Stimulated activated CD8-positive, alpha-beta memory T cell treated with anti-CD3 and anti-CD28 coated beads, Interleukin-4, amount 100 ng/mL, for 1 hour (primary cell): ENCODE measurements around the gene NOL7.

Source experiments
- DNase-seq, 2 donors: peaks; one replicate each; pipeline ENCODE4 v3.0.0-alpha.2; 2020; ENCODE audit warnings: low read depth in 2 of 2, low spot score in 1 of 2

The NOL7 gene

DNA sequence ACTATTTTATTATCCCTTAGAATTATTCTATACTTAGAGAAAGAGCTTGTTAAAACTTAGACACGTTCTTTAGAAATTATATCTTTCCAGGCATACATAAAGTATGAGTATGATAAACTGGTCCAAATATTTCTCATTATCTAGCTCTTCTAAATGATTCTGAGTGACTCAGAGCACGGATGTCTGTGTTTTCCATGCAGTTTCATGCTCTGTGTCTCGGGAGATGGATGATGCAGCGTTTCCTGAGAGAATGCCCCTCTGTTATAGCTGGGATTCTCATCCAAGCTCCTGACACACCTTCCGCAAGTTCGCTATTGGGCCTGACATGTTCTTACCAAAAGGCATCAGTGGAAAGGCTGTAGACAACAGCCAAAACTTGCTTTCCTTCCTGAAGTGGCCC, 21.4 kb upstream of the NOL7 start:
- DNase-seq: no peak

GRCh38 chr6:13597073-13597472, 18.1 kb upstream of the NOL7 start:
- DNase-seq: no peak

- no peak for DNase-seq
These were observed 15.1 kb upstream of the NOL7 start for GRCh38 chr6:13600036-13600435.

GRCh38 chr6:13604135-13604534, 11.0 kb upstream of the NOL7 start:
- DNase-seq: no peak

DNA sequence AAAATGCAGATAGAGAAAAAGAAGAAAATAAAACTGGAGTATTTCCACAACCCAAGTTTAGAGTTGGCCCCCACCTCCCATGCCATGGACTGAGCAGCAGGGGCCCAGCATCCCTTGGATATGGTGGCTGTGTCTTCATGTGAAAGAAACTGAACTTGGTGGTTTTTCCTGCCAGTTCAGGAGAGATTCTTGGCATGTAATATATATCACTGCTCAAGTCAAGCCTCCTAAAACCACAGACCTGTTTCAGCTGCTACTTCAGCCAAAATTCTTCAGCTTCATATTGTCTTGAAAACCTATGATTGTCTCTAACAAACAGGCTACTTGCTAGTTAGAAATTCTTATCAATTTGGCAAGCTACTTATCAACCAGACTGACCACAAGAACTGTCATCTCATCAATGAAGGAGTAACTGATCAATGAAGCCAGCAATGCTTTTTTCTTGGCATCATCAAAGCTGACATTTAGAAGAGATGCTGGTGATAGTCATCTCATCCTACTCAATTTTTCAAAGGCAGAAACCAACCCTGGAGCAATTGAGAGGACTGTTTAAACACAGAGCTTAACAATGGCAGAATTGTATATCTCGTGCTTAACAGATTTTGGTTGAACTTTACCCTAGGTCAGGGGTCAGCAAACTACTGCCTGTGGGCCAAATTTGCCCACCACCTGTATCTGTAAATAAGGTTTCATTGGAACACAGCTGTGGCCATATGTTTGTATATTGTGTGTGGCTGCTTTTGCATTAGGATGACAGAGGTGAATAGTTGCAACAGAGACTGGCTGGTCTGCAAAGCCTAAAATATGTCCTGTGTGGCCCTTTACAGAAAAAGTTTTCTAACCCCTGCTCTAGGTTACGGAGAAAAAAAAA, 10.4 kb upstream of the NOL7 start:
- DNase-seq: no peak

GRCh38 chr6:13605634-13606033, 9.5 kb upstream of the NOL7 start:
- no peak for DNase-seq

DNA sequence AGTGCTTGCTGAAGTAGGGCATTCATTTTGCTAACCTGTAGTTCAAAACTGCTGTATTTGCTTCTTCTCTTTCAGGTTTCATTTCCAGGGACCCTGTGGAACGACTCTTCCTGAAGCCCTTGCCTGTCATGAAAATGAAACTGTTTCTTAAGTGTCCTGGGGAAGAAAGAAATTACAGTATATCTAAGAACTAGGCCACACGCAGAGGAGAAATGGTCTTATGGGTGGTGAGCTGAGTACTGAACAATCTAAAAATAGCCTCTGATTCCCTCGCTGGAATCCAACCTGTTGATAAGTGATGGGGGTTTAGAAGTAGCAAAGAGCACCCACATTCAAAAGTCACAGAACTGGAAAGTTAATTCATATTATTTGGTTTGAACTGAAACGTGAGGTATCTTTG, 3.4 kb upstream of the NOL7 start:
- DNase-seq: no peak

GRCh38 chr6:13613029-13613594, 2.0 kb upstream of the NOL7 start:
- no peak for DNase-seq

GRCh38 chr6:13614126-13614925, 809 bp upstream of the NOL7 start:
- no peak for DNase-seq

DNA sequence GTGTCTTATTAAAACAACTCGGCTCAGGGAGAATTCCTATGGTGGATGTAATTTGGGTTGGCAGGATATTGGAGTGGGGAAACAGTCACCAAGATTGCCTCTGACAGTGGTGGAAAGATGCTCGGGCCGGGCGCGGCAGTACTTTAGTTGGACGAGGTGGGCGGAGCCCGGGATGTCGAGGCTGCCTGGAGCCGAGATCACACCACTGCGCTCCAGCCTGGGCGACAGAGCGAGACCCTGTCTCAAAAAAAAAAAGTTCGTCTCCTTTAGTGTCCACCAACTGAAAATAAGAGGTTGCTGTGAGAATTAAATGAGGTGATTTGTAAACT, 621 bp downstream of the NOL7 start:
- peak in 1 of 2 donors; percentile 20 for DNase-seq

DNA sequence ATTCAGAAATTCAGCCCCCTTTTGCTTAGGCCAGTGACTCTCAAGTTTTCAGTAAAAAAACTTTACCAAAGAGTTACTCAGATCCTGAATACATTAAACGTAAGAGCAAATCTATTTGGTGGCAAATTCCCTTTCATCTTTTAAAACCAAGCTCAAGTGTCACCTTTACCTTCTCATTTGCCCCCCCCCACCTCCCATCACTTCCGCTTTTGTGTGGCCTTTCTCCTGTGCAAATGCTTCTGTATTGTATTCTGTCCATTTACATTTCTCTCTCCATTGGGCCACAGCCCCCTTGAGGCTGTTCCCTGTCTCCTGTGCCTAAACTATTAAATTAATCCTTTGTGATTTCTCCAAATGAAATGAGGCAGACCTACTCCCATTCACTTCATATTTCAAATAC, 1.9 kb downstream of the NOL7 start:
- no peak for DNase-seq

DNA sequence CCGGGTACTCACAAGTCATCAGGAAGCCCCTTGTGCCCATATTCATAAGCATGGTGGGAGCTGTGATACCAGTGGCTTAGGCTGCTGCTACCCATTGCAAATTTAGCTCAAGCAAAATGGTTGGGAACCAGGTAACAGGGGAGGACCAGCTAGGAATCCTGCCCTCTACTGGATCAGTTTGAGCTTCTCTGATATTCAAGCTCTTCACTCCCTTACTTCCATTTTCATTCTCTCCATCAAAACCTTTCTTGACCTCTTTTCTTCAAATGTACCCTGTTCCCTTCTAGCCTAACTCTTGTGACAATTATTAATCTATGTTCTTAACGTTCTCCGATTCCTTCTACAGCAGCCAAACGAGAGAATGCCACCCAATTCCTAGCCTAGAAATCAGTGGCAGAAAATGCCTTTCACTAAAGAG, 9.7 kb downstream of the NOL7 start:
- DNase-seq: no peak

DNA sequence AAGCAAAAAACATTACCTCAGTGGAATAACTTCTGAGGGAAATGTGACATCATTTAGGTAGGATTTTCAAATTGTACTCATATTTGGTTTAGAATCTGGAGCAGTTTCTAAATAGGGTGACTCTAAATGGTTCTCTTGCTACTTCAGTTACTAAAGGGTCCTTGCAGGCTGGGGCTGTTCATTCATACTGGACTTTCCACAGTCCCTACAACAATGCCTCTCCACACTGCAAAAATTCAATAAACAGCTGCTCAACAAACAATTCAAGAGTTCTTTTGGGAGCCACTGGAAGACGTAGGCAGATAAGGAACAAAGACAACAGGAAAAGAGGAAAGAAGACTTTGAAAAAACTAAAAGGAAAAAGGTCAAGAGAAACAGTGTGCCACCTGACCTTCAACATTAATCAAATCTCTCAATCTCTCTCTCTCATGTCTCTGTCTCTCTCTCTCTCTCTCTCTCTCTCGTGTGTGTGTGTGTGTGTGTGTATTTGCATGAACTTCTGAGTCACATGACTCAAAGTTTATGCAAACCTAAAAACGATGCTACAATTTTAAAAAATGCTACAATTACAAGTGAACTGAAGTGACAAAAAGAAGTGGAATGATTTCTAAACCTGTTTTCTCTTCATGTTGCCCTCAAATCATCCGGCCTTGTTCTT, 14.5 kb downstream of the NOL7 start:
- DNase-seq: no peak

DNA sequence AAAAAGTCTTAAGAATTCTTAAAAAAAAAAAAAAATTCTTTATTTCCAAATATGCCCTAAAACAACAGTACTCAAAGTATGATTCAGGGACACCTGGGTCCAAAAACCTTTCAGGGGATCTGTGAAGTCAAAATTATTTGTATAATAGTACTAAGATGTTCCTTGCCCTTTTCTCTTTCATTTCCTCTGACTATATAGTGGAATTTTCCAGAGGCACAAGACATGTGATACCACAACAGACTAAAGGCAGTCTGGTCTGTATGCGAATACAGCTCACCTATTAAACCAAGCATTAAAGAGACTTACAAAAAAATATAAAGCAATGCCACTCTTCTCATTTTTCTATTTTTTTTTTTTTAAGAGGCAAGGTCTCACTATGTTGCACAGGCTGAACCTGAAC, 15.4 kb downstream of the NOL7 start:
- no peak for DNase-seq

- no peak for DNase-seq
These were observed 18.2 kb downstream of the NOL7 start for GRCh38 chr6:13633343-13633742.

GRCh38 chr6:13635948-13636658, 21.0 kb downstream of the NOL7 start:
- no peak for DNase-seq

GRCh38 chr6:13638014-13638413, 22.9 kb downstream of the NOL7 start:
- no peak for DNase-seq

GRCh38 chr6:13638626-13639025, 23.5 kb downstream of the NOL7 start:
- no peak for DNase-seq

GRCh38 chr6:13641315-13641714, 26.2 kb downstream of the NOL7 start:
- DNase-seq: no peak

GRCh38 chr6:13643125-13643524, 28.0 kb downstream of the NOL7 start:
- no peak for DNase-seq

GRCh38 chr6:13648850-13649249, 33.7 kb downstream of the NOL7 start:
- DNase-seq: no peak
